SJCRH30 (cell line): ENCODE results near the gene EPHX1. TPM values are rescaled to one million over a fixed set of nuclear protein-coding genes. Genes with fewer than 3 reads are reported as not detected.
"Not testable (repeated sequence)": the region's sequence is repeated elsewhere in the genome, so short reads cannot be mapped to it uniquely, and the experiment has no call there.

Experiments used
- DNase-seq, 2 experiments: peaks; one replicate each; pipeline ENCODE4 v3.0.0-alpha.2; 2015 to 2020
- H3K27ac ChIP-seq: fragments of 250-450 bp; sonication (Bioruptor Pico); 2 replicates; pipeline ENCODE4 v1.5.1; 2020; ENCODE audit warnings: mild to moderate bottlenecking, moderate library complexity
- H3K27me3 ChIP-seq: fragments of 250-450 bp; sonication (Bioruptor Pico); 2 replicates; pipeline ENCODE4 v1.5.1; 2020; ENCODE audit warnings: mild to moderate bottlenecking, moderate library complexity
- H3K36me3 ChIP-seq: fragments of 250-450 bp; sonication (Bioruptor Pico); 2 replicates; pipeline ENCODE4 v1.5.1; 2020; ENCODE audit warnings: mild to moderate bottlenecking, moderate library complexity
- H3K4me1 ChIP-seq: fragments of 250-450 bp; sonication (Bioruptor Pico); 2 replicates; pipeline ENCODE4 v1.5.1; 2020; ENCODE audit warnings: mild to moderate bottlenecking, moderate library complexity
- H3K4me3 ChIP-seq: fragments of 250-450 bp; sonication (Bioruptor Pico); 2 replicates; pipeline ENCODE4 v1.5.1; 2020; ENCODE audit warnings: mild to moderate bottlenecking, moderate library complexity
- H3K9me3 ChIP-seq: fragments of 250-450 bp; sonication (Bioruptor Pico); replicated peaks from 2 replicates; pipeline ENCODE4 v1.5.1; 2020; ENCODE audit warnings: mild to moderate bottlenecking, moderate library complexity
- total RNA-seq: library from RNA; depleted of rRNA; stranded (reverse); fragments of >200 nt; shearing (Covaris generic); gene quantifications from 2 replicates; pipeline ENCODE4 v1.2.3, GENCODE V29; 2014

The EPHX1 gene
- total RNA-seq, 1 experiment from 2014 or later, result 7.2 TPM

GRCh38 chr1:225801146-225801545 lies 8.8 kb upstream of the EPHX1 start:
- H3K36me3 ChIP-seq, DNase-seq, H3K4me3 ChIP-seq, H3K9me3 ChIP-seq, H3K4me1 ChIP-seq, H3K27ac ChIP-seq, H3K27me3 ChIP-seq: not testable (repeated sequence)

DNA sequence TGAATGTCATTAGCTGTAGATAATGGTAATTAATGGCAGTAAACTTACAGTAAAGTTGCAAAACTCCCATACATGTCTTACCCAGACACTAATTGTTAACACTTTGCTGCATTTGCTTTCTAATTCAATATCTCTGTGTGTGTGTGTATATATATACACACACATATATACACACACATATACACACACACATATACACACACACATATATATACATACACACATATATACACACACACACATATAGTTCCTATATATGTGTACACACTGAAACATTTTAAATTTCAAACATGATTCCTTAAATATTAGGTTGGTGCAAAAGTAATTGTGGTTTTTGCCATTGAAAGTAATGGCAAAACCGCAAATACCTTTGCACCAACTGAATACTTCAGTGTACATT lies 3.7 kb upstream of the EPHX1 start:
- Histone ChIP-seq H3K4me1 (no peaks in the 10 kb centered on the region), H3K27ac (no peak overlapping the region), H3K9me3 (no peaks in the 10 kb centered on the region), H3K27me3 (no peaks in the 10 kb centered on the region), H3K4me3 (no peak overlapping the region), H3K36me3 (0 out of 2 replicates have a peak, but pooled peaks cover 3% of the 10 kb centered on the region)
- DNase-seq, result no peak

DNA sequence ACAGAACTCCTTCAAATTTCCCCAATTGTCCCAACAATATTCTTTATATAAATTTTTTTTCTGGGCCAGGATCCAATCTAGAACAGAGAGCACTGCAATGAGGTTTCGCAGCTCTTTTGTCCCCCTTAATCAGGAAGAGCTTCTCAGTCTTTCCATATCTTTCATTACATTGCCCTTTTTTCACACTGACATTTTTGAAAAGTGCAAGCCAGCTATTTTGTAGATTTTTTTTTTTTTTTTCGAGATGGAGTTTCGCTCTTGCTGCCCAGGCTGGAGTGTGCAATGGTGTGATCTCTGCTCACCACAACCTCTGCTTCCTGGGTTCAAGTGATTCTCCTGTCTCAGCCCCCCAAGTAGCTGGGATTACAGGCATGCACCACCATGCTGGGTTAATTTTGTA lies 3.2 kb upstream of the EPHX1 start:
- not testable (repeated sequence) for H3K9me3 ChIP-seq, H3K4me1 ChIP-seq, DNase-seq, H3K27ac ChIP-seq, H3K36me3 ChIP-seq, H3K4me3 ChIP-seq, H3K27me3 ChIP-seq

DNA sequence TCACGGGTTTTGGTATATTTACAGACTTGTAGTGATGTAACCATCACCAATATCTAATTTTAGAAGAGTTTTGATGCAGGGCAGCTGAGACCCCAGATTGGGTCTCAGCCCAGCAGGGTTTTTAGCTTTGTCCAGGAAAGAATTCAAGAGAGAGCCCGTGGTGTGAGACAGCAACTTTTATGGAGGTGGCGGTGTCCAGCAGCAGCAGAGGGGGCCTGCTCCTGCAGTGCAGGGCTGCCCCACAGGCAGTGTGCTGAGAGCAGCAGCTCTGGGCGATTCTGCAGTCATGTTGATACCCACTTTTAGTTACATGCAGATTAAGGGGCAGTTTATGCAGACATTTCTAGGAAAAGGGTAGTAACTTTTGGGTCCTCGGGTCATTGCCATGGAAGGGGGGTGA lies 1.8 kb upstream of the EPHX1 start:
- Histone ChIP-seq H3K9me3 (no peaks in the 10 kb centered on the region), H3K4me1 (no peaks in the 10 kb centered on the region), H3K4me3 (no peak overlapping the region), H3K36me3 (0 out of 2 replicates have a peak, but pooled peaks cover 3% of the 10 kb centered on the region), H3K27me3 (no peaks in the 10 kb centered on the region), H3K27ac (no peak overlapping the region)
- no peak for DNase-seq

DNA sequence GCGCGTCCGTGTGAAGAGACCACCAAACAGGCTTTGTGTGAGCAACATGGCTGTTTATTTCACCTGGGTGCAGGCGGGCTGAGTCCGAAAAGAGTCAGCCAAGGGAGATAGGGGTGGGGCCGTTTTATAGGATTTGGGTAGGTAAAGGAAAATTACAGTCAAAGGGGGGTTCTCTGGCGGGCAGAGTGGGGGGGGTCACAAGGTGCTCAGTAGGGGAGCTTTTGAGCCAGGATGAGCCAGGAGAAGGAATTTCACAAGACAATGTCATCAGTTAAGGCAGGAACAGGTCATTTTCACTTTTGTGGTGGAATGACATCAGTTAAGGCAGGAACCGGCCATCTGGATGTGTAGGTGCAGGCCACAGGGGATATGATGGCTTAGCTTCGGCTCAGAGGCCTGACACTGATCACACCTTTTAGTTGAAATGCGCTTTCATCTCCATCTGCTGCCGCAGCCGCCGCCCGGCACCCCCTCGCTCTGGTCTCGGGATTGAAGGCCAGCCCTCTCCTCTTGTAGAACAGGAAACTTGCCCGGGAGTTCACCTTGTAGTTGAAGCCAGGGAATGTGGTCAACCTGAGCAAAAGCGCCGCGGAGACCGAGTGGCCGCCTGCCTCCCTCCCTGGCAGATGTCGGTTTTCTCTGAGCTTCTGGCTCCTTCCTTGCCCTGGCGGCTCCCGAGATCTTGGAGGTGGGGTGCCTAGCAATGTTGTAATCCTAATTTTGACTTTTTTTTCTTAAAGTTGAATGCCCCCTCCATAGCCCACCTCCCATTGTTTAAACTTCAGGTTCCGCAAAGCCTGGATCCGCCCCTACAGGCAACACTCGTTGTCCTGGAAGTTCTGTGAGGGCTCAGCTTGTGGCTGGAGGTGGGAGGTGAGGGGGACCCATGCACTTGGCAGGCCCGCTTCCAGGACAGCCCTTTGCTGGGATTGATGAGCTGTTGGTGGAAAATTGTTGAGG lies 935 bp downstream of the EPHX1 start:
- not testable (repeated sequence) for H3K4me1 ChIP-seq, H3K36me3 ChIP-seq, DNase-seq, H3K27me3 ChIP-seq, H3K9me3 ChIP-seq
- H3K27ac ChIP-seq, result peak overlapping the region; percentile 19; the same call in 1 of the 2 replicates
- peak overlapping the region; percentile 74 for H3K4me3 ChIP-seq

- no peak overlapping the region for H3K4me3 ChIP-seq
- H3K9me3 ChIP-seq, result no peaks in the 10 kb centered on the region
- no peak for DNase-seq
- no peak overlapping the region for H3K27ac ChIP-seq
- no peaks in the 10 kb centered on the region for H3K27me3 ChIP-seq
- no peaks in the 10 kb centered on the region for H3K4me1 ChIP-seq
- no peaks in the 10 kb centered on the region for H3K36me3 ChIP-seq
Measured at GRCh38 chr1:225811622-225812487, 1.9 kb downstream of the EPHX1 start.

DNA sequence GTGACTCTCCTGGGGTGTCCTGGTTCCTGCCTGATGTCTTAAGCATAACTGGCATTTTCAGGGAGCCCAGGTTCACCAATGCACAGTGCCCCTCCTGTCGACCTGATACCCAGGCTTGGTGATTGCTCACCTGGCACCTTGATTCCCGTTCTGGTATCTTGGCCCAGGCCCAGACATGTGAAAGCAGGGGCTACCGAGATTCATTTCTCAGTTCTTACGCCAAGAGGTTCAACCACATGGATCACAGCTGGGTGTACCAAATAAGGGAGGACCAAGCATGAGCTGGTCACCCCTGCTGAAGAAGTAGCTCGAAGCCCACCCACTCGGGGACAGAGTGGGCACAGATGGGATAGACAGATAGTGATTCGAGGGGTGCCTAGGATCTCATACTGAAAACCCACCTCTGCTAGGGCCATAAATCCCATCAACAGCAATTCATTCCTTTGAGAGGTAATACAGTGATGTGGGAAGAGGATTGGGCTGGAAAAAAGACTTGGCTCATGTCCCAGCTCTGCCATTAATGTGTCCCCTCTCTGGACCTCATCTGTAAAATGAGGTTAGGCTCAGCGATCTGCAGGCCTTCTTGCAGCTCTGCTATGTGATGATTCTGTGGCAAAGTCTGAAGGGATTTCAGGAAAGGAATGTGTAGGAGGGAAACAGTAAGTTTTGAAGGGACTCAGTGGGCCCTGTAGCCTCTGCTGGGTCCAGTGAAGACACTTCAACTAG lies 2.7 kb downstream of the EPHX1 start:
- Histone ChIP-seq H3K27ac (no peak overlapping the region), H3K9me3 (no peaks in the 10 kb centered on the region), H3K4me3 (no peak overlapping the region), H3K36me3 (no peaks in the 10 kb centered on the region), H3K27me3 (no peaks in the 10 kb centered on the region), H3K4me1 (no peaks in the 10 kb centered on the region)
- no peak for DNase-seq

DNA sequence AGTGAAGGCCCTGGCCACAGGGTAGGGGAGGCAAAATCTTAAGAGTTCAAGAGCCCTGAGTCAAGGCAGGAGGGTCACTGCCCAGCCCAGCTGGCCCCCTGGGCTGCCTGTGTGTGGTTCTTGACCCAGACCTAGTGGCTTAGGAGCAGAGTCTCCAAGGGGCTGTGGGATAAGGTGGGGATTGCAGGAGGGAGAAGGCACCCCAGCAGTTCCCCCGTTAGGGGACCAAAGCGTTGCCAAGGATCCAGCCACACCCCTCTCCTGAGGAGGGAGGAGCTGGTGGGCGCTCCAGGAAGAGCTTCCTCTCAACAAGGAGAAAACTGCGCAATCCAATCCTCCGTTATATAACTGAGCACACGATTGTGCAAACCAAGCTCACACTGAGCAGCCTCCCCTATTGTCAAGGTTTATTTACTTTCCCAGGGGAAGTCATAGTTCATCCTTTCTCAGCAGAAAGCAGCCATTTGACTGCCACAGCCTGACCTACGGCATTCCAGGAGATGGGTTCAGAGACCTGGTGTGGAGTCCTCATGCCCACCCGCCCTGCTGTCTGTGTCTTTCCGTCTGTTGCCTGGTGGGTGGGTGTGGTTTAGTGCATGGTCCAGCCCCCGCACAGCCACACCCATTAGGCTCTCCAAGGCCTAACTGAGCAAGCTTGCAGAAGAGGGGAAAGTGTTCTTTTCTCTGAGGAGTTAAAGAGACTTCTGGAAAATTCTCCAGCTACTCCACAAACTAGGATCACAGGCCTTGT lies 3.5 kb downstream of the EPHX1 start:
- no peak overlapping the region for H3K27ac ChIP-seq
- no peaks in the 10 kb centered on the region for H3K36me3 ChIP-seq
- H3K4me3 ChIP-seq, result no peak overlapping the region
- DNase-seq, result no peak
- H3K9me3 ChIP-seq, result no peaks in the 10 kb centered on the region
- no peaks in the 10 kb centered on the region for H3K27me3 ChIP-seq
- no peaks in the 10 kb centered on the region for H3K4me1 ChIP-seq

DNA sequence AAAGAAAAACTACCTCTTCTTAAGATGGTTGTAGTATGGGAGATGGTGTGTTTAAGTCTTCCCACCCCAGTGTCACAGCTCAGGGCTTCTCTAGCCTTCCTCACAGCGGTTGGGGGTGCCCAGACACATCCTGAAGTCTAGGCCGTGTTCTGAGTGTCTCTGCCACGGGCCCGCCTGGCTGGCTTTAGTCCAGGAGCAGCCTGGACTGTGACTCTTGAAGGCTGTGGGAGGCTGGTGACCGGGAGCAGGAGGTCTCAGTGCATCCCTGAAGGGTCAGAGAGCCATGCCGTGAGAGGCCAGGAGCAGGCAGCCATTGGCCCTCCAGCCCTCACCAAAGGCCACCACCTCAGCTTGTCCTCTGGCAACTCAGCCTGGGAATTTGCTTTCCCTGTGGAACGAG lies 4.5 kb downstream of the EPHX1 start:
- no peaks in the 10 kb centered on the region for H3K4me1 ChIP-seq
- H3K27ac ChIP-seq, result no peak overlapping the region
- no peaks in the 10 kb centered on the region for H3K9me3 ChIP-seq
- DNase-seq, result no peak
- H3K27me3 ChIP-seq, result no peaks in the 10 kb centered on the region
- H3K4me3 ChIP-seq, result no peak overlapping the region
- no peaks in the 10 kb centered on the region for H3K36me3 ChIP-seq

- not testable (repeated sequence) for H3K36me3 ChIP-seq, H3K4me1 ChIP-seq, H3K27ac ChIP-seq, DNase-seq, H3K4me3 ChIP-seq, H3K27me3 ChIP-seq, H3K9me3 ChIP-seq
Measured at GRCh38 chr1:225815090-225815489, 5.2 kb downstream of the EPHX1 start.

DNA sequence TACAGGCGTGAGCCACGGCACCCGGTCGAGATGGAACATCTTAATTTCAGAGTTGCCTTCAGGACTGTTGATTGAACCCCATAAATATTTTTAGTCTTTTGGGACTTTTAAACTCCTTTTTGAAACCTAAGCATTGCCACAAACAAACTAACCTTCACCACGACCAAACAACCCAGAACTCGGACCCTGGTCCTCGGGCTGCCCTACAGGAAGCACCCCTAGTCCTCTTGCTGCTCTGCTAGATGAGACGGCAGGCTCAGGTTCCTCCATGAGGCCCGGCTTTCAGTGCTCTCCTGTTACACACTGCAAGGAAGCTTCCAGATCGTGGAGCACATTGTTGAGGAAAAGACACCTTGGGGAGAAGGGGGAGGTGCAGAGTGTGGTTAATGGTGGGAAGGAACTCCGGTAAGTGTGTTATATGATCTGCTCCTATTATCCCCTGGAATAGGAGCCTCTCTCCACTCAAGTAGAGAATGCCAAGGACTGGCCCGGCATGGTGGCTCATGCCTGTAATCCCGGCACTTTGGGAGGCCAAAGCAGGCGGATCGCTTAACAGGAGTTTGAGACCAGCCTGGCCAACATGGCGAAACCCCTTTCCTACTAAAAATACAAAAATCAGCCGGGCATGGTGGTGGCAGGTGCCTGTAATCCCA lies 5.7 kb downstream of the EPHX1 start:
- Histone ChIP-seq H3K36me3 (no peaks in the 10 kb centered on the region), H3K9me3 (no peaks in the 10 kb centered on the region), H3K4me3 (no peak overlapping the region), H3K27me3 (no peaks in the 10 kb centered on the region), H3K4me1 (no peaks in the 10 kb centered on the region), H3K27ac (no peak overlapping the region)
- DNase-seq, result no peak

- Histone ChIP-seq H3K36me3 (no peaks in the 10 kb centered on the region), H3K9me3 (no peaks in the 10 kb centered on the region), H3K27me3 (no peaks in the 10 kb centered on the region), H3K4me1 (no peaks in the 10 kb centered on the region), H3K27ac (no peak overlapping the region), H3K4me3 (no peak overlapping the region)
- no peak for DNase-seq
Measured at GRCh38 chr1:225816643-225817538, 7.0 kb downstream of the EPHX1 start.

DNA sequence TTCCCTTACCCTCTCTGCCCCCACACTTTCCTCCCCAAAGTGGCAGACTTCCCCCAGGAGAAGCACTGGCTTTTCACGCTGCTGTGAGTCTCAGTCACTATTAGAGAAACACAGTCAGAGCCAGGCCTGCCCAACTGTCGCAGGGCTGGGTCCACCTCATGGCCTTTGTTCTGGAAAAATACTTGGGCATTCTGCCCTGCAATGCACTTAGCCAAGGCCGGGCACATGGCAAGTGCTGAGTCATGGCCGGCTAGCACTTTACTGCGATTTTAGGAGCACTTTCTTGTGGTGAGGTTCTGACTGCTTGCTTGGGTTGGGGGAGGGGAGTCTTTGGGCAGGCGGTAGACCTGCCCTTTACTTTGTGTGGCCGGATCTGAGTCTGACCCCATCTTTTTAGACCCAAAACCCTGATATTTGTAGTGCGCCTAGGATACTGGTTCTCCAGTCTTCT lies 7.7 kb downstream of the EPHX1 start:
- Histone ChIP-seq H3K4me3 (no peak overlapping the region), H3K27ac (no peak overlapping the region), H3K36me3 (no peaks in the 10 kb centered on the region), H3K9me3 (no peaks in the 10 kb centered on the region), H3K4me1 (no peaks in the 10 kb centered on the region), H3K27me3 (no peaks in the 10 kb centered on the region)
- DNase-seq, result no peak
